ENCODE results near the gene ARHGAP10.

DNA sequence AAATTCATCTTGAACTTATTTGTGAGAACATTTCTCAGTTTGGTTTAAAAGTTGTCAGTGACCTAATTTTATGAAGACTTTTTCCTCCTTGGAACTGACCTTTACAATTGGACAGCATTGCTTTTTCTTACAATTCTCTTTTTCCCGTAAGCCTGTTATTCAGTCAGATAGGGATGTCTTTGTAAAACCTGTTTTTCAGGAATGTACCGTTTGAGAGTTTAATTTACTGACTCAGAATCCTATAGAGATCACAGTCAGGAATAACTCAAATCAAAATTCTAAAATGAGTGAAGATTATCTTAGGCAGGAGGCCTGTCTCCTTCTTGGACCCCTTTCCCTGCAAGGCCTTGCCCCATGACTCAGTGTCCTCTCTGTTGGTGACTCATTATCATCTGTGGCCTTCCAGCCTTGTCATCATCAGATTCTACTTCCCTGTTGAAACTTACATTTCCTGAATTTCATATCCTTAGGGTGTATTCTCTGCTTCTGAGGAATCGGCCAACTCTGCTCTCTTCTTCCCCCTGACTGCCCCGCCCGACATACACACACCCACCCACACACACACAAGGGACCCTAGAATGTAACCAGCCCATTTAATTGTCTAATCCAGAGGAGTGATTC, 99.8 kb downstream of the ARHGAP10 start:
- no peak for TF ChIP-seq CTCF (IDR thresholded peaks at IDR 0.05)
- no peak for TF ChIP-seq POLR2A (IDR thresholded peaks at IDR 0.05)

All from Peyer's patch (tissue), 4 donors.